ENCODE data around the gene EPB41L3.

Gene EPB41L3

DNA sequence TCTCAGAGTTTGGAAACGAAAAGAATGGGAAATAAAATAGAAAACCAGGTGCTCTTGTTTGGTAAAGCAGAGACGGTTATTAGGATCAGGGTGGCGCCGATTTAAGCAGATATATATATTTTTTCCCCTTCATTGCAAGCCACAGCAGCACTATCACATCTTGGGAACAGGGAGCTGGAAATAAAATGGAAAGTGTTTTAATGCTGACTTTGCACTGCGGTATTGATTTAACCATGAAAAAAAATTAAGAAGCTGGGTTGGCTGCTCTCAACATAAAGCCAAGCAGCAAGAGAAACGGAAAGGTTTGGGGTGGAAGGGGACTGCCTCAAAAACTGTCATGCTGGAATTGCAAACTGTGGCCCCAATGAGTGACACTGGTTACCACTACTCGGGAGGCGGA, 145.5 kb downstream of the EPB41L3 start:
- no peak for DNase-seq

DNA sequence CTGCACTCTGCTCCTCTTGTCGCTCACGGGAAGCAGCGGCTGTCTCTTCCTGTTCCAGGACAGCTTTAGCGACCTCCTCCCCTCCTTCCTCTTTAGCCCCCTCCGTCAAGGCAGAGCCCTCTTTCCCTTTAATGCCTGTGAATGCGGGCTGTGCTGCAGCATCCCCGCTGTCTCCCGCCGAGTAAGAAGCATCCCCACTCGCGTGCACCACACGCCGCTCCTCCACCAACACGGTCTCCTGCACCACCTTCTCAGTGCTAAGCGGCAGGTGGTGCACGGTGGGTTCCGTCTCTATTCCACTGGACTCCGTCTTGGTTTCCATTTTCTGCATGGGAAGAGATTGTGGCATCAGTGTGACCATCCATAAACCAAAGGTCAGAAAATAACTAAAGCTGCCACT, 146.7 kb downstream of the EPB41L3 start:
- DNase-seq: no peak

DNA sequence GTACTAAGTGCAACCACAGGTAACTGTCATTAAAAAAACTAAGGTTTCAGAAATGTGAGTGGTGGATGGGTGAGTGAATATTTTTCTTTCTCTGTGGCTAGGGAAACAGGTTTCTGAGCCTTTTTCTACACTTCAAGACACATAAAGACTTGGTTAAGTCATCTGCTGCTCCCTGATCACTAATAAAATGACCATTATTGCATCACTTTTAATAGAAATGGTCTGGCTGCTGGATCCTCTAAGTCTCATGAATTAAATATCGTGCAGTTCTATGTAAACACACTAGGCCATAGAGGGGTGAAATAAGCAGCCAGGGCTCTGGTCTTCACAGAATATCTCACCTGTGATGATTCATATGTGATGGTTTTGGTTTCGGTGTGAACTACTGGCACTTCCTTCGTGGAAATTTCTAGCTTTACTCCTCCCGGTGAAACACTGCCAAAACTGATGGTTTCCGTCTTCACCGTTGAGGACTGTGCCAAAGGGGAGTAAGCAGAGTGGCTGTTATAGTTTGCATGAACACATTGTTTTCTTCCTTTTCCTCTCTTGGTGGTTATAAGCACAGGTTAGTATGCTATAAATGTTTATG, 147.8 kb downstream of the EPB41L3 start:
- no peak for DNase-seq

DNA sequence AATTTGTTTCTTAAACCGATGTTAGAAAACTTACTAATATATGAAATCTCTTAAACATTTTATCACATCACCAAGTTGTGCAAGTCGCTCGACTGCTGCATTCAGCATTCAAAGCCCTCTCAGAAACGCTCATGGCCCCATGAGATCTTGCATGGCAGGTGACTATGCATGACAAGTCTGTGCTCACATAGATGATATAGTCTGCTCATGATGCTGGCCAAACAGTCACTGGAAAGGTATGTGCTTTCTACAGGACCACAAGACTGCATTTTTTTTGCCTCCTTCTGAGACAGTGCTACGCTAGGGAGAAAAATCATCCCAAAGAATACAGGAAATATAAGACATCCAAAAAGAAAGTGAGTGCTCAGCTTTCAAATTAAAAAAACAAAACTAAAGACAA, 150.0 kb downstream of the EPB41L3 start:
- no peak for DNase-seq

DNA sequence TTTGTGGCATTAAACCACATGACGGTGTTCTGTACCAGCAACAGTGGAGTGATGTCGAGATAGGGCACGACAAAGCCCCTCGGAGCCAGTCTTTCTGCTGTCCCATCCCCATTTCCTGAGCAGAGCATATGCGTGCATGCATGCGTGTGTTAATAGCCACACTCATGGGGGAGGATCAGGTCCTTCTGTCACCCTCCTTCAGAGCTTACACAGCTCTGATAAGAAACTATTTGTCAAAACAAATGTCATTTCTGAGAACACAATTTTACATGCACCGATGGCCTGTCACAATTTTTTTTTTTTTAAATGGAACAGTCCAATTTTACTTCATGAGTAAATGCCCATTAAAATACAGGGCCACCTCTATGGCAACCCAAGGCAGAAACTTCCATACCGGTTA, 152.4 kb downstream of the EPB41L3 start:
- DNase-seq: no peak

DNA sequence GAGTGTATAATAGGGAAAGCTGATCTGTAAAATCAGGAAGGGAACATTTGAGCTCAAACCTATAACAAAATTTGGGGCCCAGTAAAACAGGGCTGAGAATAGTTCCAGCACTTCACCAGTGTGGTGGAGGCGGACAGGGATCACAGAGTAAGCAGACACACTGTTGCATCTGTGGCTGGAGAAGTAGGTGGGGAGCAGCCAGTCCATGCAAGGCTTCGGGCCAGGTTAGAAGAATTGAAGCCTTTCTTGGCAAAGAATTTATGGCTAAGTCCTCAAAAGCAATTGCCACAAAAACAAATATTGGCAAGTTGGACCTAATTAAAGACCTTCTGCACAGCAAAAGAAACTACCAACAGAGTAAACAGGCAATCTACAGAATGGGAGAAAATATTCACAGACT, 154.4 kb downstream of the EPB41L3 start:
- DNase-seq: no peak

DNA sequence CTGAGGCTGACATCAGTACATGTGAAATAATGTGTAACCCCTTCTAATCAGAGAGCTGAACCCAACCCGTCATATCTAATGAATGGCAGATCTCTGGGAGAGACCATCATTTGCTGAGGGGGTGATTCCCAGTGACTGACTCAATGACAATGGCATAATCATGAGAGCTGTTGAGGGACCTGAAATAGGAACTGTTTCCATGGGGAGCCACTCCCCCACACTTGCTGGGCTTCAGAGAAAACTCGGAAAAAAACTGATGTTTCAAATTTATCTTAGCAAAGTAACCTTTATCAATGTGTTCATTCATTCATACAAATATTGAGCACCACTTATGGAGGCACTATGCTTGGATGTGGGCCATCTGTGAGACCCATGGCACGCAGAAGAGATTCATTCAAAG, 154.9 kb downstream of the EPB41L3 start:
- no peak for DNase-seq

DNA sequence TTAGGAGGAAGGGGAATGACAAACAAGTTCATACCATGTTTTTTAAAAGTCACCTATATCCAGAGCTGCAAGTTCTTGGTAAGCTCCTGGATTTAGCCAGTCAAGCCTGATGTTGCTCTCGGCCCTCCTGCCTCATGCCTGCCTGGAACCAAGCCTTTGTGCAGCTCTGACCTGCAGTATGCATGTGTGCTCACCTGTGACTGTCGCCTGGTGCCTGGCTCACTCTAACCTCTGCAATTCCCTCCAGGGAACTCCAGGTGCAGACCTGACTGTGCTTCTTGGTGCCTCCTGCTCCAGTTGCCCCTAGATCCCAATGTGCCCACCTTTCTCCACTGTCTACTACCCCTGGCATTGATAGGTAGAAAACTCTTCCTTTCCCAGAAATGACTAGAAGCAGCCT, 163.2 kb downstream of the EPB41L3 start:
- no peak for DNase-seq

DNA sequence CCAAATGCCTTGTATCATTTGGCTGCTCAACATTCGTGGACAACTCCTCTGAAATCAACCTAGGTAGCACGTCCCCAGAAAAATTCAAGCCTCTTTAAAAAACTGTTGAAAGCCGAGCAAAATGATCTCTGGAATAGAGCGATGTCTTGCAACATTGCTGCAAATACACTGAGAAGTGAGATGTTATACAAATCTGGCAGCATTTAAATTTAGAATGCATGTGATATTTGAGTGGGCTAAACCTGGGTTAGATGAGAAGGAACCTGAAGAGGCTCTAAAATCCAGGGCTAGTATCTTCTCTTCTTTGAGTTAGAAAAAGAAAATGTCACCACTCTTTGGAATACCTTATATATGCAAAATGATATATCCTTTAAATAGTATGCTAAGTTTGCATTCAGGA, 166.8 kb downstream of the EPB41L3 start:
- DNase-seq: no peak

DNA sequence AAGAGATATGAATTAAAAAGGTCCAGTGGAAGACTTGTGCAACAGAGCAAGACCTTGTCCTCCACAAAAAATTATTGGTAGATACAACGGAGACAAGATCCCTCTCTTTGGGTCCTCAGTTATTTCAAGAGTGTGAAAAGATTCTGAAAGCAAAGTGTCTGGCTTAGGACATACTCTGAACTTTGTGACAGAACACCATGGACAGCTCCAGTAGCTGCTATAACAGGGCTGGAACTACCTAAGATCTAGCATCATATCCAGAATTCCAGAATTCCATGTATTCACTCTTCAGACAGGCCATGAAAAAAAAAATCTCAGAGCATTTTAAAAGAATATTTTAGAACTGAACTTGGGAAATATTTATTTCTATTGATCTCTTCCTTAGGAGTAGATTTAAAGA, 173.5 kb downstream of the EPB41L3 start:
- DNase-seq: no peak

DNA sequence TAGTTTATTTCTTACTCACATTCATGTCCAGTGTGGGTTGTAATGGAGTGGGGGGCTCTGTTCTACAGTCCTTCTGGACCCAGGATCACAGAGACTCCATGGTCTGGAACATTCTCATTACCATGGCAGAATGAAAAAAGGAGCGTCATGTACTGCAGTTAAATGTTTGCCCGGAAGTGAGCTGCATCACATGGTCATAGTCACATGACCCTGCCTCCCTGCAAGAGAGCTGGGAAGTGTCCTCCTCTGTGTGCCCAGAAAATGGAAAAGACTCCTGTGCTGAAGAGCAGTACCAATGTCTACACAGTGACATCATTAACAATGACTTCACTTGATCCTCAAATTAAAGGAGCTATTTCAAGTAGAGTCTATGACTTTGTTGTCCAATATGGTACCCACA, 174.3 kb downstream of the EPB41L3 start:
- no peak for DNase-seq

DNA sequence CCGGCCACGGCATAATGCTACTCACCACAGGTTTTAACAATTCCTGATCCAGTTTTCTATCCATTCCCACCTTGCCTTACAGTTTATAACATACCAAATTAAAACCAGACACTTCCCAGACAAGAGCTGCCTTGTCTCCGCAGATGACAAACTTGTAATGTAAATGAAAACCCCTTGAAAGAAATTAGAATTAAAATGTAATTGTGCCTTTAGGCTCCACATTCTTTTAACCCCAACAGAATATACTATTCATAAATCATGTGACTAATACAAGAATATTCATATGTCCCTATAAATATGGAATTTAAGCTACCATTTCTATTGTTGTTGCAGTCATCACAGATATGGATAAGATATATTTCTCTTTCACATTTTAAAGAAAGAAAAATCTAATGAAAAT, 178.4 kb downstream of the EPB41L3 start:
- DNase-seq: no peak

DNA sequence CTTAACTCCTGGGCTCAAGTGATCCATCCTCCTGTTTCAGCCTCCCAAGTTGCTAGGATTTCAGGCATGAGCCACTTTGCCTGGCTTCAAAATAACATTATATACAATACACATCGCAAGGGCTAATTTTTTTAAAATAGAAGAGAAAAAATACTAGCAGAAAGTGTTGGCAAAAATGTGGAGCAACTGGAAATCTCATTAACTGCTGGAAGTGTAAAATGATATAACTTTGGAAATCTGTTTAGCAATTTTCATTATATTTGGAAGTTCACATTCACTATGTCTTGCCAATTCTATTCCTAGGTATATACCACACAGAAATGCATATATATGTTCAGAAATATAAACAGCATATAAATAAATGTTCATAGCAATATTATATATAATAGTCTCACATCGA, 193.2 kb downstream of the EPB41L3 start:
- DNase-seq: no peak

All from left hindlimb (tissue), 1 donor.